MM.1S (cell line): ENCODE results near the gene FAH.

Experiments used
- DNase-seq: peaks from one replicate; pipeline ENCODE4 v3.0.0-alpha.2; 2015
- H2AFZ ChIP-seq: fragments of 300-600 bp; sonication (generic); 2 replicates; pipeline ENCODE4 v1.6.0; 2016; ENCODE audit warnings: antibody characterized with exemption, low read length
- H3F3A ChIP-seq: fragments of 300-600 bp; sonication (generic); 2 replicates; pipeline ENCODE4 v1.6.1; 2016; ENCODE audit warnings: mild to moderate bottlenecking, antibody characterized with exemption, low read length, moderate library complexity, mixed read lengths; ENCODE audit not compliant: insufficient read depth
- H3K27ac ChIP-seq: fragments of 300-600 bp; sonication (generic); 2 replicates; pipeline ENCODE4 v1.5.1; 2016; ENCODE audit warnings: mild to moderate bottlenecking, low read length
- H3K27me3 ChIP-seq: fragments of 300-600 bp; sonication (generic); replicated peaks from 2 replicates; pipeline ENCODE4 v1.6.0; 2016; ENCODE audit warnings: low read length; ENCODE audit not compliant: insufficient read depth
- H3K36me3 ChIP-seq: fragments of 300-600 bp; sonication (generic); replicated peaks from 2 replicates; pipeline ENCODE4 v1.6.1; 2016; ENCODE audit warnings: mild to moderate bottlenecking, low read length, mixed read lengths; ENCODE audit not compliant: insufficient read depth
- H3K4me1 ChIP-seq: fragments of 300-600 bp; sonication (generic); 2 replicates; pipeline ENCODE4 v1.6.1; 2016; ENCODE audit warnings: low read length, mixed read lengths
- H3K4me2 ChIP-seq: fragments of 300-600 bp; sonication (generic); 2 replicates; pipeline ENCODE4 v1.6.0; 2016; ENCODE audit warnings: low read depth, low read length
- H3K4me3 ChIP-seq: fragments of 300-600 bp; sonication (generic); 2 replicates; pipeline ENCODE4 v1.5.1; 2016; ENCODE audit warnings: low read length, mixed read lengths
- H3K79me2 ChIP-seq: fragments of 300-600 bp; sonication (generic); 2 replicates; pipeline ENCODE4 v1.6.1; 2016; ENCODE audit warnings: mixed run types, low read length, mixed read lengths
- H3K9ac ChIP-seq: fragments of 300-600 bp; sonication (generic); 2 replicates; pipeline ENCODE4 v1.6.1; 2016; ENCODE audit warnings: low read length, mixed read lengths
- H3K9me2 ChIP-seq: fragments of 300-600 bp; sonication (generic); replicated peaks from 2 replicates; pipeline ENCODE4 v1.6.1; 2016; ENCODE audit warnings: mild to moderate bottlenecking, low read length, mixed read lengths; ENCODE audit not compliant: insufficient read depth
- H3K9me3 ChIP-seq: fragments of 300-600 bp; sonication (generic); replicated peaks from 2 replicates; pipeline ENCODE4 v1.6.1; 2016; ENCODE audit warnings: mild to moderate bottlenecking, low read length, mixed read lengths; ENCODE audit not compliant: insufficient read depth
- H4K20me1 ChIP-seq: fragments of 300-600 bp; sonication (generic); 2 replicates; pipeline ENCODE4 v1.6.1; 2016; ENCODE audit warnings: mild to moderate bottlenecking, low read length, moderate library complexity, mixed read lengths; ENCODE audit not compliant: insufficient read depth
- EZH2 ChIP-seq: fragments of 300-600 bp; sonication (generic); optimal IDR thresholded peaks from 2 replicates; pipeline ENCODE3; 2017; ENCODE audit warnings: low read depth, mild to moderate bottlenecking, antibody characterized with exemption, low read length, mixed read lengths
- EZH2phosphoT487 ChIP-seq: fragments of 300-600 bp; sonication (generic); IDR thresholded peaks from 2 replicates; pipeline ENCODE4 v1.6.1; 2018; ENCODE audit warnings: antibody characterized with exemption, low read length
- TF ChIP-seq, protein P1 (sequence below): fragments of 300-600 bp; sonication (generic); IDR thresholded peaks from 2 replicates; pipeline ENCODE4 v1.5.1; 2016; ENCODE audit warnings: antibody characterized with exemption, low read length, mixed read lengths

Gene FAH

DNA sequence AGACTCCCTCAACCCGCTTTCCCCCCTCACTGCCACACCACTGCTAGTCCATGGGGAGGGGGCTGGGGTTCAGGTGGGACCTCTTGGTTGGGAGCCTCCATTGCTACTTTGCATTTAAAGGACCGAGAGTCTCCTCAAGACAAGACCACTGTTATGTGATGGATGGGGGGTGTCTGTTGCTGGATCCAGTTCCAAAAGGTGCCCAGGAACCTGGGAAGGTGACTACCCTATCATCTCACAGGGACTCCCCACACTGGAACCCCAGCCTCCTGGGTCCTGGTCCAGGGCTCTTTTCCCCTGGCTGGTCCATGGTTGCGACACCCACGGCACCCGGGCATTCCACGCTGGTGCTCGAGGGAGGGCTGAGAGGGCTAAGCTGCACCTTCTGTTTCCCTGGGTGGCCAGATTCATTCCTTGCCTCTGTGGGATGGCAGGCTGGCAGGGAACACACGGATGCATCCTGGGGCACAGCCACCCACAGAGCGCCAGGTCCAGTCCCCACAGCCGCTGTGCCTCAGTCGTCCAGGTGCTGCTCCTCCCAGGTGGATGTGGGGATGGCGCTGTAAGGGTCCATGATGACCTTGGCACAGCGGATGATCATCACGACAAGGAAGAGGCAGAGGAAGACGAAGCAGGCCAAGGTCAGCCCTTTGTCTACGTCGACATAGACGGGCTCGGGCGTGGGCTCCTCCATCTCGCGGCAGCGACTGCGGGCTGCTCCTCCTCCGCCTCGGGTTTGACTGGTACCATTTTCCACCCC is 48.6 kb downstream of the FAH start:
- Histone ChIP-seq H3K4me3 (no peak overlapping the region), H3K9me3 (no peaks in the 10 kb centered on the region), H3K4me2 (no peak overlapping the region), H3K36me3 (no peaks in the 10 kb centered on the region), H2AFZ (no peak overlapping the region), H4K20me1 (no peaks in the 10 kb centered on the region; the same call in 1 of the 2 replicates), H3K79me2 (no peaks in the 10 kb centered on the region), H3K9me2 (no peaks in the 10 kb centered on the region), H3K4me1 (no peaks in the 10 kb centered on the region), H3K9ac (no peak overlapping the region), H3K27me3 (no peaks in the 10 kb centered on the region), H3K27ac (no peak overlapping the region), H3F3A (no peaks in the 10 kb centered on the region)
- TF ChIP-seq EZH2phosphoT487 = no peak
- no peak for TF ChIP-seq EZH2
- TF ChIP-seq, protein P1, sequence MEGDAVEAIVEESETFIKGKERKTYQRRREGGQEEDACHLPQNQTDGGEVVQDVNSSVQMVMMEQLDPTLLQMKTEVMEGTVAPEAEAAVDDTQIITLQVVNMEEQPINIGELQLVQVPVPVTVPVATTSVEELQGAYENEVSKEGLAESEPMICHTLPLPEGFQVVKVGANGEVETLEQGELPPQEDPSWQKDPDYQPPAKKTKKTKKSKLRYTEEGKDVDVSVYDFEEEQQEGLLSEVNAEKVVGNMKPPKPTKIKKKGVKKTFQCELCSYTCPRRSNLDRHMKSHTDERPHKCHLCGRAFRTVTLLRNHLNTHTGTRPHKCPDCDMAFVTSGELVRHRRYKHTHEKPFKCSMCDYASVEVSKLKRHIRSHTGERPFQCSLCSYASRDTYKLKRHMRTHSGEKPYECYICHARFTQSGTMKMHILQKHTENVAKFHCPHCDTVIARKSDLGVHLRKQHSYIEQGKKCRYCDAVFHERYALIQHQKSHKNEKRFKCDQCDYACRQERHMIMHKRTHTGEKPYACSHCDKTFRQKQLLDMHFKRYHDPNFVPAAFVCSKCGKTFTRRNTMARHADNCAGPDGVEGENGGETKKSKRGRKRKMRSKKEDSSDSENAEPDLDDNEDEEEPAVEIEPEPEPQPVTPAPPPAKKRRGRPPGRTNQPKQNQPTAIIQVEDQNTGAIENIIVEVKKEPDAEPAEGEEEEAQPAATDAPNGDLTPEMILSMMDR = no peak
- no peak for DNase-seq

DNA sequence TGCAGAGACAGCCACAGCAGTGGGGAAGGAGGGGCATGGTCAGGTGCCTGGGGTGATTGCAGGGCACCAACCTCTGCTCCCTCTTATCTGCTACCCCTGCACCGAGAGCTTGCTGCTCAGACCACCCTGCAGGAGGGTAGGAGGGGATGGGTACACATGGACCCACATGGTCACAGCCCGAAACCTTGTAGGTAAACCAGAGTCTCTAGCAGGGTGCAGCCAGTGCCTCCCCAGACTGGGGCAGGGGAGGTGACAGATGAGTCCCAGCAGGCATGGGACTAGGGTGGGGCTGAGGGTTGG is 49.2 kb downstream of the FAH start:
- Histone ChIP-seq H4K20me1 (no peaks in the 10 kb centered on the region; the same call in 1 of the 2 replicates), H3K9ac (no peak overlapping the region), H3K4me1 (no peaks in the 10 kb centered on the region), H3K79me2 (no peaks in the 10 kb centered on the region), H3K27ac (no peak overlapping the region), H2AFZ (no peak overlapping the region), H3K9me3 (no peaks in the 10 kb centered on the region), H3K9me2 (no peaks in the 10 kb centered on the region), H3K4me2 (no peak overlapping the region), H3F3A (no peaks in the 10 kb centered on the region), H3K36me3 (no peaks in the 10 kb centered on the region), H3K4me3 (no peak overlapping the region), H3K27me3 (no peaks in the 10 kb centered on the region)
- no peak for TF ChIP-seq EZH2
- no peak for TF ChIP-seq EZH2phosphoT487
- TF ChIP-seq, protein P1 = no peak
- no peak for DNase-seq

DNA sequence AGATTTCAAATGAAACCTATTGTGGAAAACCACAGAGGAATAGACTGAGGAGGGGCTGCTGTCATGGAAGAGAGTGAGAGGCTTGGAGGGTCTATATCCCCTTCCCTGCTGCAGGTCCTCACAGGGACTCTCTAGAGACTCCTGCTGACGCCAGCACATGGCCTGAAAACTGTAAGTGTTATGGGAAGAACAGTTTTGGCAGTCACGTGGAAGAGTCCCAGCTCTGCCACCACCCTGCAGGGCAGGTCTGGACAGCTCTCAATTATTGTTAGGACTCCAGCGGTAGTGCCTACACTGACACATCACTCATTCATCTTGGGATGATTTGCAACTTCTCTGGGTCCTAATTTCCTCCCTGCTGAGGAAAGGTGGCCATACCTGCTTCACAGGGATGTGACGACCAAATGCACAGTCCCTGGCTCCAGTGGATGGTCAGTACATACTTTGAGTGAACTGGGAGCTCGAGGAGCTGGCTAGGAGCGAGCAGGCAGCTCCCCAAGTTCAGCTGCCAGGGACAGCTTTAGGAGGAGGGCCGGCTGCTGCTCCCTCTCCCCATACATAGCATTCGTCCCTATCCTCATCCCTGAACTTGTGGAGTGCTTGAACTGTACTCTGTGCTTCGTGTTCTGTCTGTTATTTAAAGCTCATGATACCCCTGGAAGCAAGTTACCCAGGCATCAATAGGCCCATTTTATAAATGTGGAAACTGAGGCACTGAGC is 50.0 kb downstream of the FAH start:
- Histone ChIP-seq H3F3A (no peaks in the 10 kb centered on the region), H3K27ac (no peak overlapping the region), H3K36me3 (no peaks in the 10 kb centered on the region), H3K27me3 (no peaks in the 10 kb centered on the region), H2AFZ (no peak overlapping the region), H3K4me1 (no peaks in the 10 kb centered on the region), H3K4me3 (no peak overlapping the region), H3K9ac (no peak overlapping the region), H3K9me2 (no peaks in the 10 kb centered on the region), H3K4me2 (no peak overlapping the region), H3K9me3 (no peaks in the 10 kb centered on the region), H4K20me1 (no peaks in the 10 kb centered on the region; the same call in 1 of the 2 replicates), H3K79me2 (no peaks in the 10 kb centered on the region)
- TF ChIP-seq EZH2phosphoT487 (no peak), EZH2 (no peak)
- TF ChIP-seq, protein P1 = no peak
- no peak for DNase-seq
